T-helper 2 cell (primary cell): ENCODE measurements around the gene CDRT4.

ENCODE experiments used
- DNase-seq, 5 experiments: peaks; one replicate each; pipeline versions ENCODE4 v3.0.0 to v3.0.0-alpha.2; 2012 to 2022

The CDRT4 gene

DNA sequence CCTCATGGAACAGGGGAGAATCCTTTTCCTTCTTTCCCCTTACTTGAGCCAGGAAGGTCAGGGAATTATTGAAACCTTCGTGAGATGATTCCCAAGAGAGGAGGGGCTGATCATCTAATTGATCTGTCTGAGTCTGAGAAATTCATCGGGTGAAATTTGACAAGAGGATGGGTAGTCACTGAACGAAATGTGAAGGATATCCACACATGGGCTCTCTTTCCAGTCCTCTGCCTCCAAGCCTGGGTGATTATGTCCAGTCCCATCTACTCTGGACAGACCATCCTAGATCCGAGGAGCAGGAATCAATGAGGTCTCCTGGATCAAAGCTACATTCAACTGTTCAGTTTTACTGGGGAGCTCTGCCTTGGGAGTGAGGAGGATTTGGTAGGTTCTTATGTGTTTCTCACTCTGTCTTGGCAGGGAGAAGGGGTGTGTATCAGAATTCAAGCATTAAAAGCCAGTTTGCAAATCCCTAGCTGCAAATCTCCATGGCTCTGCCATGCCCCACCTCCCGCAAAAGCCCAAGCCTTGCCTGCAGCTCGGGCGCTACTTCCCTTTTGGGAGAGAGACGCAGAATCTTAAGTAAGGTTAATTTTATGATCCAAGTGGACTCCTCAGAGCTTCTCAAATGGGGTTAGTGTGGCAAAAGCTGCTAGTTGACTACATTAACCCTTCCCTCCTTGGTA is 78.9 kb downstream of the CDRT4 start:
- DNase-seq = no peak

DNA sequence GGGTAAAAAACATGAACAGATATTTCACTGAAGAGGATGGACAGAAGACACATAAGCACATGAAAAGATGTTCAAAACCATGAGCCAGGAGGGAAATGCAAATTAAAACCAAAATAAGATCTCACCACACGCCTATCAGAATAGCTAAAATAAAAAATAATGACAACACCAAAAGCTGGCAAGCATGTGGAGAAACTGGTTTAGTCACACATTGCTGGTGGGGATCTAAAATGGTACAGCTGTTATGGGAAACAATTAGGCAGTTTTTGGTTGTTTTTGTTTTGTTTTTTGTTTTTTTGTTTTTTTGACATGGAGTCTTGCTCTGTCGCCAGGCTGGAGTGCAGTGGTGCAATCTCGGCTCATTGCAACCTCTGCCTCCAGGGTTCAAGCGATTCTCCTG is 81.3 kb downstream of the CDRT4 start:
- DNase-seq = no peak
